MG63 (cell line): ENCODE data around the gene ARID1B. TPM values are rescaled to one million over a fixed set of nuclear protein-coding genes. Genes with fewer than 3 reads are reported as not detected.
"Not testable (repeated sequence)": the region's sequence is repeated elsewhere in the genome, so short reads cannot be mapped to it uniquely, and the experiment has no call there.

Experiments
- DNase-seq: peaks from one replicate; pipeline ENCODE4 v3.0.0-alpha.2; 2020
- H3K27me3 ChIP-seq: fragments of 250-450 bp; sonication (Bioruptor Pico); 2 replicates; pipeline ENCODE4 v1.5.1; 2020; ENCODE audit warnings: mild to moderate bottlenecking, moderate library complexity
- H3K36me3 ChIP-seq: fragments of 250-450 bp; sonication (Bioruptor Pico); 2 replicates; pipeline ENCODE4 v1.5.1; 2020; ENCODE audit warnings: mild to moderate bottlenecking, moderate library complexity
- H3K4me3 ChIP-seq: fragments of 250-450 bp; sonication (Bioruptor Pico); 2 replicates; pipeline ENCODE4 v1.5.1; 2020; ENCODE audit warnings: mild to moderate bottlenecking, moderate library complexity
- H3K9me3 ChIP-seq: fragments of 250-450 bp; sonication (Bioruptor Pico); 2 replicates; pipeline ENCODE4 v1.5.1; 2020; ENCODE audit warnings: mild to moderate bottlenecking, moderate library complexity
- total RNA-seq: library from RNA; depleted of rRNA; stranded (reverse); fragments of >200 nt; shearing (Covaris generic); gene quantifications from 2 replicates; pipeline ENCODE4 v1.2.3, GENCODE V29; 2014; ENCODE audit warnings: low replicate concordance

ARID1B gene
- total RNA-seq, 1 experiment from 2014 or later, result 9.9 TPM

DNA sequence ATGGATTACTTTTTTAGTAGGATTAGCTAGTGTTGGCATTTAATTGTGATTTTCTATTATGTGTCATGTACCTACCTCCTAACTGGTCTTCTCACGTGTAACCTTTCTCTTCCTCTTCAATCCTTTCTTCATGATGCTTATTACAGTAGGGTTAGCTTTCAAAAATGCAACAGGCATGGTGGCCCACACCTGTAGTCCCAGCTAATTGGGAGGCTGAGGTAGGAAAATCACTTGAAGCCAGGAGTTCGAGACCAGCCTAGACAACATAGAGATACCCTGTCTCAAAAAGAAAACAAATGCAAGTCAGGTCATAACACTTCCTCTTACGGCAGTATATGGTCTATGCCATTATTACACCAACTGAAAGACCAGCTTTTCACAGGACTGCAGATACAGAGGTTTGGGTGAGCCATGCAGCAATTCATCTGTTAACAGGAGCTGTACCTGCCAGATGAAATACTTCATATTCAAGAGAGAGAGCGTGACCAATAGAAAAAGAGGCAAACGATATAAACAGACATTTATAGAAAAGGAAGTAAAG lies 351.1 kb downstream of the ARID1B start:
- no peak overlapping the region for H3K4me3 ChIP-seq
- DNase-seq, result no peak
- peaks cover 5% of the 10 kb centered on the region; the same call in 1 of the 2 replicates for H3K36me3 ChIP-seq
- no peaks in the 10 kb centered on the region for H3K27me3 ChIP-seq
- no peaks in the 10 kb centered on the region for H3K9me3 ChIP-seq

DNA sequence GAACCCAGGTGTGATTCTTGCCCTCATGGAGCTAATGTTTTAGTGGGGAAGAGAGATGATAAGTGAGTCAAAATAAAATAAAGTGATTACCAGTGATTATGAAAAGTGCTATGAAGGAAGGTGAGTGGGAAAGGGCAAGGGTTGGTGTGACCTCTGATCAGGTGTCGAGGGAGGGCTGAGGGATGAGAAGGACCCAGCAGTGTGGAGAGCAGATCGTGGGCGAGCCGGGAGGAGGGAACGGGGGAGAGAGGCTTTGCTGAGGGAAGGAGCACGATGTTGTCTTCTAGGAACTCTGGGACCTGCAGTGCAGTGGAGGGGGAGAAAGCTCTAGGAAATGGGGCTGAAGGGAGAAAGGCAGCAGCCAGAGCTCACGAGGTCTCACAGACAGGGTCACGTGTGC lies 354.1 kb downstream of the ARID1B start:
- Histone ChIP-seq H3K36me3 (peaks cover 13% of the 10 kb centered on the region; the same call in 1 of the 2 replicates), H3K9me3 (no peaks in the 10 kb centered on the region), H3K27me3 (no peaks in the 10 kb centered on the region), H3K4me3 (no peak overlapping the region)
- DNase-seq, result no peak

GRCh38 chr6:157133856-157134255 lies 356.7 kb downstream of the ARID1B start:
- Histone ChIP-seq H3K36me3 (peaks cover 13% of the 10 kb centered on the region; the same call in 1 of the 2 replicates), H3K27me3 (no peaks in the 10 kb centered on the region), H3K9me3 (no peaks in the 10 kb centered on the region), H3K4me3 (no peak overlapping the region)
- no peak for DNase-seq

GRCh38 chr6:157134402-157135047 lies 357.3 kb downstream of the ARID1B start:
- Histone ChIP-seq H3K27me3 (no peaks in the 10 kb centered on the region), H3K36me3 (peaks cover 13% of the 10 kb centered on the region; the same call in 1 of the 2 replicates), H3K9me3 (no peaks in the 10 kb centered on the region), H3K4me3 (no peak overlapping the region)
- no peak for DNase-seq

- no peak overlapping the region for H3K4me3 ChIP-seq
- no peak for DNase-seq
- H3K36me3 ChIP-seq, result peaks cover 13% of the 10 kb centered on the region; the same call in 1 of the 2 replicates
- H3K27me3 ChIP-seq, result no peaks in the 10 kb centered on the region
- no peaks in the 10 kb centered on the region for H3K9me3 ChIP-seq
Observed at GRCh38 chr6:157135691-157136090, 358.5 kb downstream of the ARID1B start.

GRCh38 chr6:157137501-157137900 lies 360.3 kb downstream of the ARID1B start:
- Histone ChIP-seq H3K36me3 (peaks cover 15% of the 10 kb centered on the region; the same call in 1 of the 2 replicates), H3K4me3 (no peak overlapping the region), H3K9me3 (no peaks in the 10 kb centered on the region), H3K27me3 (no peaks in the 10 kb centered on the region)
- no peak for DNase-seq

DNA sequence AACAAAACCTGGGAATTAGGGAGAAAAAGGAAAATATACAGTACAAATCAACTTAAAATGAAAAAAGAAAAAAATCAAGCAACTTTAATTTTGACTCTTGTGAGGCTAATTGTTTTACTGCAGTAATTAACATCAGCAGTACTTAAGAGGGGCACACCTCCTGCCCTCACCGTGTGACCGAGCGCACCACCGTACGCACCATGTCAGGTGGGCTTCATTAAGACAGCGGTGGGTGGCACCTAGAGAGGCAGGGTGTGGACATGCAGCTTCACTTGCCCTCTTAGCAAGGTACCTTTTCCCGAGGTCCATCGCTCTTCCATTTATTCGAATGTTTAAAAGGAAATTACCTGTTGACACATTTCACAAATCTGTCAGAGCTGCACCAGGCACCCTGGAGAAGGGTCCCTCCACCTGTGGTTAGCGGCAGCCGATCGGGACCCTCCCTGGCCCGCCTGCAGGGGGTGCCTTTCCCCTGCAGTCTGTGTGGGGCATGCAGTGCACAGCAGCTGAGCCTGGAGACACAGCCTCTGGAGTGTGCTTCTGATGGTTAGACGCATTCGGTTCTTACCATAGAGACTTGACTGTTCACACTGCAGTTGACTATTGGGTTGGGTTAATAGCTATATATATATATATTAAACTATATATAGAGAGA lies 362.0 kb downstream of the ARID1B start:
- Histone ChIP-seq H3K27me3 (no peaks in the 10 kb centered on the region), H3K9me3 (no peaks in the 10 kb centered on the region), H3K4me3 (no peak overlapping the region), H3K36me3 (peaks cover 3% of the 10 kb centered on the region; the same call in 1 of the 2 replicates)
- no peak for DNase-seq

GRCh38 chr6:157143171-157143889 lies 366.2 kb downstream of the ARID1B start:
- H3K4me3 ChIP-seq, result no peak overlapping the region
- no peaks in the 10 kb centered on the region for H3K27me3 ChIP-seq
- H3K36me3 ChIP-seq, result peaks cover 3% of the 10 kb centered on the region; the same call in 1 of the 2 replicates
- DNase-seq, result peak; percentile 80
- no peaks in the 10 kb centered on the region for H3K9me3 ChIP-seq

DNA sequence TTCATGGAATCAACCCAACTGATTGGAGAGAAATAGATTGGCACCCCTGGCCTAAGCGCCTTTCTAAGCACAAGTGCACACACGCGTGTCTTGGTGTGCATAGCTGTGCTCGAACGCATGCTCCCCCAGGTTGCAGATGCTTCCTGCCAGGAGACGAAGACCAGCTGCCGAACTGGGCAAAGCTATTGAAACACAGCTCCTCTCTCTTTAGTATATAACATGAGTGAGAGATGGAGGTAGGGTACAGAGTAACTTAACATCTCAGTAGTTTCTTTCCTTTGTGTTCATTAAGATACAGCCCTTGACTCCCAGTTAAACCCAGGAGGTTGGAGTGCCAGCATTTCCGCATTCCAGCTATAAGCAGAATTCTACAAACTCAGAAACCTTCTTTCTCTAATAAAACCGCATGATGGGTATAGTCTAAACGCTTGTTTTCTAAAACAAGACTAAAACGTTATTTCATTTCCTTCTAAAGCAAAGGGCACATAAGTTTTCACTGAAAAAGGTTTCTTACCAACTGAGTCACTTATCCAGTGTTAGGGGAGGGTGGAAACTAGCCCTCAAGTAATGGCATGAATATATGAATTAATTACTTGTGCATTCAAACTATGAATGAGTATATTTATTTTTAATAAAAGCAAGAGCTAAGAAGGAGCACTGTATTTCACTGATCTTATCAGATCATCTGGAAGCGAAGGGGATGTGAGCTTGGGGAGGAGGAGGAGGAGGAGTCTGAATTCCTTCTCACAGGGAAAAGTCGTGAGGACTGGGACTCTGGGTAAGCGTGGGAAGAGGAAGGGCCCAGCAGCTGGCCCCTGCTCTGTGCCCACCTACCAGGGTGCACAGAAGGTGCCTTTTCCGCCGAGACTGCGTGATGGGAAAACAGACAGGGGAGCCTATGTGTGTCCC lies 367.0 kb downstream of the ARID1B start:
- no peak for DNase-seq
- Histone ChIP-seq H3K36me3 (peaks cover 3% of the 10 kb centered on the region; the same call in 1 of the 2 replicates), H3K9me3 (no peaks in the 10 kb centered on the region), H3K27me3 (no peaks in the 10 kb centered on the region), H3K4me3 (no peak overlapping the region)

DNA sequence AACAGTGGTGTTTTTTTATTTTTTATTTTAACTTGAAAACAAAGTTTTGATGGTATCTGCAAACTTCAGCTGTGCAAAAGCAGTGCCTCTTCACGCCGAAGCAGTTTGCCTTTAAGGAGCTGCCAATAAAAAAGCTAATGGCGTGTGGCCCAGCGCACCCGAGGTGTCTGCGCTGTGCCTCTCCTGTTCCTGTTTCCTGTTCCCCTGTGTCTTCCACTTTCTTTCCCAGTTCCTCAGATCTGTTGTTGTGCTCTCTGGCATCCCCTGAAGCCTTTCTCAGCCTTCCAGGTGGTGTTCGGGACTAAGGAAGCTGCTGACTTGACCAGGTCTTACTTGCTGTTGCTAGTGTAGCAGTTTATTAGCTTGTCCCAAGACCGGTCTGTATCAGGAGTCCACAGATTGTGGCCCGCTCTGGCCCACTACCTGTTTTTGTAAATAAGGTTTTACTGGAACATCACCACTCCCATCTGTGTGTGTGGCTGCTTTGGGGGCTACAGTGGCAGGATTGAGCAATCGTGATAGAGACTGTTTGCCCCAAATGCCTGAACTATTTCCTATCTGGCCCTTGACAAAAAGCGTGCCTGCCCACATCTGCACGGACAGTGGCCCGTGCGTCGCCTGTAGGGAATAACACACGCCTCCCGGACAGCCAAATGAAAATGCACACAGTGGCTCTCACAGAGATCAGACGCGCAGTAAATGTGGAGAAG lies 367.8 kb downstream of the ARID1B start:
- DNase-seq, result no peak
- H3K4me3 ChIP-seq, result no peak overlapping the region
- no peaks in the 10 kb centered on the region for H3K9me3 ChIP-seq
- no peaks in the 10 kb centered on the region for H3K27me3 ChIP-seq
- H3K36me3 ChIP-seq, result peaks cover 3% of the 10 kb centered on the region; the same call in 1 of the 2 replicates

DNA sequence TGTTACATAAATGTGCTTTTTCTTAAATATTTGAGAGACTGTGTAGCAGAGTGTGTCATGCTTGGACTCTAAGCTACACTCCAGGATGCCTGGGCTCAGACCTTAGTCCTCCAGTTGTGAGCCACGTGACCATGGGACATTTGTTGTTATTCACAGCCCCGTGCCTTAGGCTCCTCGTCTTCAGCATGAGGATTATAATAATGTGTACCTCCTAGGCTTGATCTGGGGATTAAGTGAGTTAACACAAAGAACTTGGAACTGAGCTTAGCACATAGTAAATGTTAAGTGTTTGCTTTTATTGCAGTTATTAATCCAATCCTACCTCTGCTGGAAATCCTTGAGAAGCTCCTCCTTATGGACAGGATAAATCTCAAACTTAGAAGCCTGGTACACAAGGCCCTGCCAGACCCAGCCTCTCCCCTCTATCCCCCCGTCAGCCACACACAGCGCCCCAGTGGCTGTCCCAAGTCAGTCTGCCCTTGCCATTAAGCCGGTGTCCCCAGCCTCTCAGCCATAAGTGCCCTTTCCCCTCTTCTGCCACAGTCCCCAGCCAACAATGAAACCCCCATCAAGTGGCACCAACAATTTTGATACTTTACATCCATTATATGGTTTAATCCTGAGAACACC lies 368.6 kb downstream of the ARID1B start:
- DNase-seq, result peak; percentile 16

GRCh38 chr6:157147054-157148026 lies 370.2 kb downstream of the ARID1B start:
- H3K9me3 ChIP-seq, H3K27me3 ChIP-seq, DNase-seq, H3K36me3 ChIP-seq, H3K4me3 ChIP-seq: not testable (repeated sequence)

More for the DNA sequence above, 368.6 kb downstream of the ARID1B start:
- Histone ChIP-seq H3K36me3 (peaks cover 3% of the 10 kb centered on the region; the same call in 1 of the 2 replicates), H3K9me3 (no peaks in the 10 kb centered on the region), H3K27me3 (no peaks in the 10 kb centered on the region), H3K4me3 (no peak overlapping the region)

DNA sequence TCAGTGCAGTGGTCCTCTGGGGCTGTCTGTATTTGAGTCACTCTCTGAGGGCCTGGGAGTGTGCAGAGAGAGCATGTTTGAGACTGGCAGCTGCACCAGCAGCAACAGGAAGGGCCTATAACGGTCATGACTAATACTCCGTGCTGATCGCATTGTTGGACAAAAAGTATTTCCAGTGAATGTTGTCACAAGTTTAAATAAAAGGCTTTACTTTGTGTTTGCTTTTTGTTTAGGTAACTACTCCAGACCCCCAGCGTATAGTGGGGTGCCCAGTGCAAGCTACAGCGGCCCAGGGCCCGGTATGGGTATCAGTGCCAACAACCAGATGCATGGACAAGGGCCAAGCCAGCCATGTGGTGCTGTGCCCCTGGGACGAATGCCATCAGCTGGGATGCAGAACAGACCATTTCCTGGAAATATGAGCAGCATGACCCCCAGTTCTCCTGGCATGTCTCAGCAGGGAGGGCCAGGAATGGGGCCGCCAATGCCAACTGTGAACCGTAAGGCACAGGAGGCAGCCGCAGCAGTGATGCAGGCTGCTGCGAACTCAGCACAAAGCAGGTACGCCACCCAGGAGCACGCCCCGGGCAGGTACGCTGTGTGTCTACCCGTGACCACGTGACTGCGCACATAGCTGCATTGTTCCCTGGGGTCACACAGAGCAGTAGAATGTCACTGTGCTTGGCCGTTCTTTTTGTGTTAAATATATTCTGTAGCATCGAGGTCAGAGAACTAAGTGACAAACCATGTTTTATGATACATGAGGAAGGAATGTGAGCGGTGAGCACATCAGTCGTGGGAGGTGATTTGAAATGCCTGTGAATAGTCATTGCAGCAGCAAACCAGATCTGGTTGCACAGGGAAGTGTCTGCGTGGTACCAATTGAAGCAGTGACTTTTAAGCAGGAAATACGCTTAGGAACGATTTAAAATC lies 371.5 kb downstream of the ARID1B start:
- Histone ChIP-seq H3K4me3 (peak overlapping the region; percentile 6; the same call in 1 of the 2 replicates), H3K36me3 (peaks cover 4% of the 10 kb centered on the region; the same call in 1 of the 2 replicates)
- DNase-seq, result peak; percentile 95

More for the DNA sequence above, 371.5 kb downstream of the ARID1B start:
- no peaks in the 10 kb centered on the region for H3K9me3 ChIP-seq
- no peaks in the 10 kb centered on the region for H3K27me3 ChIP-seq
